PC-9 (cell line): ENCODE data around the gene RASA1. TPM values are rescaled to one million over a fixed set of nuclear protein-coding genes. Genes with fewer than 3 reads are reported as not detected.

Experiments
- BruUV-seq: library from RNA; stranded (reverse); fragments of 400-500 nt; replicated peaks from 2 replicates; lab custom pipeline; 2021; lab: Mats Ljungman, UMichigan
- CTCF ChIA-PET: fragments of 300-600 bp; sonication (Branson Sonifier 250); formaldehyde crosslinking; loops from one replicate; lab custom pipeline; 2022; ENCODE audit warnings: antibody characterized with exemption; lab: Charles Lee
- POLR2A ChIA-PET: fragments of 300-600 bp; sonication (Branson Sonifier 250); formaldehyde crosslinking; loops from one replicate; lab custom pipeline; 2022; ENCODE audit warnings: antibody characterized with exemption; ENCODE audit not compliant: unreplicated experiment; lab: Charles Lee
- DNase-seq, 2 experiments: peaks; one replicate each; pipeline versions ENCODE4 v3.0.0 to v3.0.0-alpha.2; 2015 to 2022; ENCODE audit warnings: mixed read lengths in 1 of 2
- H2AFZ ChIP-seq: fragments of 200-600 bp; sonication (generic); 2 replicates; pipeline ENCODE4 v1.8.1; 2017; ENCODE audit warnings: antibody characterized with exemption
- H3F3A ChIP-seq: fragments of 200-600 bp; sonication (generic); 2 replicates; pipeline ENCODE4 v1.8.1; 2017; ENCODE audit warnings: antibody characterized with exemption, mild to moderate bottlenecking, low read depth; ENCODE audit not compliant: insufficient read depth
- H3K27ac ChIP-seq: fragments of 200-600 bp; sonication (generic); 2 replicates; pipeline ENCODE4 v1.6.1; 2016; ENCODE audit warnings: mixed run types
- H3K27me3 ChIP-seq: fragments of 200-600 bp; sonication (generic); 2 replicates; pipeline ENCODE4 v1.6.1; 2016; ENCODE audit warnings: low read depth, mixed run types; ENCODE audit not compliant: insufficient read depth
- H3K36me3 ChIP-seq: fragments of 200-600 bp; sonication (generic); 2 replicates; pipeline ENCODE4 v1.6.1; 2016; ENCODE audit warnings: low read depth, mixed run types
- H3K4me1 ChIP-seq: fragments of 200-600 bp; sonication (generic); replicated peaks from 2 replicates; pipeline ENCODE4 v1.6.1; 2016; ENCODE audit warnings: mixed run types; ENCODE audit not compliant: insufficient read depth
- H3K4me2 ChIP-seq: fragments of 200-600 bp; sonication (generic); 2 replicates; pipeline ENCODE4 v1.6.1; 2017; ENCODE audit warnings: mixed run types
- H3K4me3 ChIP-seq: fragments of 200-600 bp; sonication (generic); 2 replicates; pipeline ENCODE4 v1.6.1; 2016; ENCODE audit warnings: mixed run types
- H3K79me2 ChIP-seq: fragments of 200-600 bp; sonication (generic); 2 replicates; pipeline ENCODE4 v1.6.1; 2017; ENCODE audit warnings: low read depth, mixed run types
- H3K9me2 ChIP-seq: fragments of 200-600 bp; sonication (generic); 2 replicates; pipeline ENCODE4 v1.8.1; 2017; ENCODE audit warnings: mild to moderate bottlenecking; ENCODE audit not compliant: insufficient read depth
- H3K9me3 ChIP-seq: fragments of 200-600 bp; sonication (generic); 2 replicates; pipeline ENCODE4 v1.8.1; 2016; ENCODE audit warnings: low read depth; ENCODE audit not compliant: insufficient read depth
- H4K20me1 ChIP-seq: fragments of 200-600 bp; sonication (generic); 2 replicates; pipeline ENCODE4 v1.8.1; 2017; ENCODE audit not compliant: insufficient read depth
- CTCF ChIP-seq: fragments of 200-600 bp; sonication (generic); conservative IDR thresholded peaks from 2 replicates; pipeline ENCODE4 v1.6.1; 2017; ENCODE audit warnings: mixed run types, antibody characterized with exemption, mild to moderate bottlenecking, moderate library complexity
- EZH2 ChIP-seq: fragments of 200-600 bp; sonication (generic); IDR thresholded peaks from 2 replicates; pipeline ENCODE4 v1.8.0; 2017; ENCODE audit warnings: antibody characterized with exemption, low read depth
- intact Hi-C: fragments of 100-400 bp; cut with micrococcal nuclease; formaldehyde crosslinking; loops from one replicate; pipeline ENCODE4 v1.10.0; 2022; ENCODE audit not compliant: unreplicated experiment
- total RNA-seq: library from RNA; stranded (reverse); gene quantifications from 2 replicates; pipeline ENCODE4 v1.2.3, GENCODE V29; 2021

RASA1 gene
- total RNA-seq, 1 experiment from 2014 or later: 66.6 TPM

GRCh38 chr5:87354496-87354895 is 86.8 kb downstream of the RASA1 start:
- Histone ChIP-seq H3K9me3 (no peaks in the 10 kb centered on the region), H2AFZ (no peak overlapping the region), H3K27ac (no peak overlapping the region), H3F3A (no peaks in the 10 kb centered on the region), H3K27me3 (no peaks in the 10 kb centered on the region), H3K36me3 (peaks cover 9% of the 10 kb centered on the region; the same call in 1 of the 2 replicates), H3K9me2 (no peaks in the 10 kb centered on the region), H3K79me2 (no peaks in the 10 kb centered on the region), H4K20me1 (no peaks in the 10 kb centered on the region), H3K4me3 (no peak overlapping the region), H3K4me1 (no peaks in the 10 kb centered on the region), H3K4me2 (no peak overlapping the region)
- TF ChIP-seq CTCF (no peak), EZH2 (no peak)
- CTCF ChIA-PET: no interaction called here
- DNase-seq: no peak
- POLR2A ChIA-PET: no interaction called here
- intact Hi-C loops: no loop called here
- no TSS peak for BruUV-seq

GRCh38 chr5:87359106-87359505 is 91.4 kb downstream of the RASA1 start:
- no peaks in the 10 kb centered on the region for H3K27me3 ChIP-seq
- intact Hi-C loops: no loop called here
- H3K36me3 ChIP-seq: peaks cover 9% of the 10 kb centered on the region; the same call in 1 of the 2 replicates
- no peak overlapping the region for H3K4me3 ChIP-seq
- no peak for DNase-seq
- no peaks in the 10 kb centered on the region for H3K9me3 ChIP-seq
- H3K4me1 ChIP-seq: no peaks in the 10 kb centered on the region
- ChIA-PET CTCF (no interaction called here), POLR2A (no interaction called here)
- H3K9me2 ChIP-seq: no peaks in the 10 kb centered on the region; the same call in 1 of the 2 replicates
- no peaks in the 10 kb centered on the region for H4K20me1 ChIP-seq
- no peak overlapping the region for H2AFZ ChIP-seq
- no peaks in the 10 kb centered on the region for H3K79me2 ChIP-seq
- no peaks in the 10 kb centered on the region for H3F3A ChIP-seq
- TF ChIP-seq CTCF (no peak), EZH2 (no peak)
- no TSS peak for BruUV-seq
- H3K27ac ChIP-seq: no peak overlapping the region
- no peak overlapping the region for H3K4me2 ChIP-seq

- no peak overlapping the region for H3K4me2 ChIP-seq
- no peaks in the 10 kb centered on the region for H4K20me1 ChIP-seq
- no peaks in the 10 kb centered on the region; the same call in 1 of the 2 replicates for H3K9me2 ChIP-seq
- intact Hi-C loops: loop anchor here (10.0 kb wide), 1 partner anchor 285 kb away; no protein-coding TSS in a partner anchor
- TF ChIP-seq EZH2 (no peak), CTCF (no peak)
- H3K79me2 ChIP-seq: no peaks in the 10 kb centered on the region
- no peak overlapping the region for H2AFZ ChIP-seq
- ChIA-PET POLR2A (no interaction called here), CTCF (interaction anchor here (0.6 kb wide), 1 partner anchor 11 kb away, joined by 3 read pairs; no protein-coding TSS in a partner anchor)
- no peak overlapping the region for H3K4me3 ChIP-seq
- no peaks in the 10 kb centered on the region for H3K27me3 ChIP-seq
- H3K4me1 ChIP-seq: no peaks in the 10 kb centered on the region
- no peaks in the 10 kb centered on the region for H3F3A ChIP-seq
- no TSS peak for BruUV-seq
- H3K27ac ChIP-seq: no peak overlapping the region
- no peak for DNase-seq
- no peaks in the 10 kb centered on the region for H3K9me3 ChIP-seq
- peaks cover 11% of the 10 kb centered on the region; the same call in 1 of the 2 replicates for H3K36me3 ChIP-seq
Observed at GRCh38 chr5:87360132-87360531, 92.4 kb downstream of the RASA1 start.
